H1 (cell line): ENCODE data around the gene SH3PXD2A. TPM values are rescaled to one million over a fixed set of nuclear protein-coding genes. Genes with fewer than 3 reads are reported as not detected.

Experiments
- CTCF ChIA-PET: fragments of 300-600 bp; sonication (Branson Sonifier 250); formaldehyde crosslinking; loops from one replicate; lab custom pipeline; 2021; ENCODE audit not compliant: partially characterized antibody; lab: Charles Lee
- POLR2A ChIA-PET: fragments of 300-600 bp; sonication (Branson Sonifier 250); formaldehyde crosslinking; loops from one replicate; lab custom pipeline; 2021; ENCODE audit warnings: inconsistent platforms; ENCODE audit not compliant: partially characterized antibody; lab: Charles Lee
- DNase-seq, 2 experiments: peaks; one replicate each; pipeline versions ENCODE4 v3.0.0 to v3.0.0-alpha.2; 2010 to 2022; ENCODE audit warnings: low spot score in 2 of 2, low read depth in 1 of 2, mixed read lengths in 1 of 2
- FAIRE-seq: peaks from 2 replicates; lab custom pipeline; 2011; peaks lifted over from hg19 to GRCh38; lab: Jason Lieb, UNC
- H2AFZ ChIP-seq: 2 replicates; pipeline ENCODE4 v1.8.1; 2012; ENCODE audit warnings: low read length, inconsistent platforms
- H2AK5ac ChIP-seq: 2 replicates; pipeline ENCODE4 v1.6.1; 2013; ENCODE audit warnings: low read depth, low read length
- H2BK120ac ChIP-seq: replicated peaks from 2 replicates; pipeline ENCODE3; 2013; ENCODE audit warnings: low read depth, low read length, inconsistent platforms
- H2BK12ac ChIP-seq: 2 replicates; pipeline ENCODE4 v1.6.1; 2013; ENCODE audit warnings: low read depth, low read length
- H2BK15ac ChIP-seq: 2 replicates; pipeline ENCODE4 v1.6.1; 2013; ENCODE audit warnings: low read length
- H2BK20ac ChIP-seq: 2 replicates; pipeline ENCODE4 v1.6.1; 2013; ENCODE audit warnings: low read length
- H2BK5ac ChIP-seq: 2 replicates; pipeline ENCODE4 v1.6.1; 2013; ENCODE audit warnings: low read depth, low read length
- H3K14ac ChIP-seq: 2 replicates; pipeline ENCODE4 v1.6.1; 2013; ENCODE audit warnings: inconsistent platforms; ENCODE audit not compliant: insufficient read length
- H3K18ac ChIP-seq: 2 replicates; pipeline ENCODE4 v1.6.1; 2013; ENCODE audit warnings: low read length; ENCODE audit errors: extremely low read depth
- H3K23ac ChIP-seq: 2 replicates; pipeline ENCODE4 v1.6.1; 2013; ENCODE audit warnings: inconsistent platforms; ENCODE audit not compliant: insufficient read length
- H3K23me2 ChIP-seq: 2 replicates; pipeline ENCODE4 v1.6.1; 2013; ENCODE audit warnings: low read depth, low read length
- H3K27ac ChIP-seq: 2 replicates; pipeline ENCODE4 v1.6.1; 2011; ENCODE audit warnings: low read depth, low read length, inconsistent platforms
- H3K27me3 ChIP-seq, 4 experiments: replicated peaks in 1 of 4; 1 replicate in 1 of 4; 2 replicates in 3 of 4; pipeline versions ENCODE4 v1.6.1 to v1.8.1; 2011 to 2013; ENCODE audit warnings: low read length in 3 of 4, mild to moderate bottlenecking in 3 of 4, inconsistent platforms in 2 of 4, mixed read lengths in 2 of 4, moderate library complexity in 1 of 4; ENCODE audit not compliant: control insufficient read depth in 3 of 4, insufficient read depth in 3 of 4; ENCODE audit errors: extremely low read depth in 1 of 4
- H3K36me3 ChIP-seq, 4 experiments: 2 replicates each; pipeline versions ENCODE4 v1.6.1 to v1.8.1; 2011 to 2013; ENCODE audit warnings: mild to moderate bottlenecking in 4 of 4, low read length in 3 of 4, moderate library complexity in 2 of 4, control low read depth in 1 of 4, inconsistent platforms in 1 of 4; ENCODE audit not compliant: insufficient read depth in 4 of 4, control insufficient read depth in 2 of 4
- H3K4ac ChIP-seq: replicated peaks from 2 replicates; pipeline ENCODE3; 2013; ENCODE audit warnings: low read length, low read depth, mixed read lengths, inconsistent platforms; ENCODE audit not compliant: insufficient read length
- H3K4me1 ChIP-seq, 4 experiments: replicated peaks in 1 of 4; 1 replicate in 1 of 4; 2 replicates in 3 of 4; pipeline versions ENCODE4 v1.6.1 to v1.8.1; 2011 to 2013; ENCODE audit warnings: low read length in 3 of 4, inconsistent platforms in 2 of 4, mixed read lengths in 1 of 4; ENCODE audit not compliant: insufficient read depth in 4 of 4, control insufficient read depth in 3 of 4
- H3K4me2 ChIP-seq, 2 experiments: 2 replicates each; pipeline versions ENCODE4 v1.6.1 to v1.8.1; 2011 to 2013; ENCODE audit warnings: low read depth in 2 of 2, low read length in 2 of 2, control low read depth in 1 of 2, inconsistent platforms in 1 of 2, mild to moderate bottlenecking in 1 of 2; ENCODE audit not compliant: insufficient read depth in 1 of 2
- H3K4me3 ChIP-seq, 4 experiments: fragments of 200-600, 300-600 bp in 1 of 4; sonication (generic), shearing (Covaris generic), sonication (Bioruptor Twin) in 1 of 4; 2 replicates each; pipeline versions ENCODE4 v1.5.1 to v1.8.1; 2011 to 2016; ENCODE audit warnings: low read length in 4 of 4, low read depth in 3 of 4, control low read depth in 2 of 4, inconsistent platforms in 2 of 4, mild to moderate bottlenecking in 2 of 4, mixed read lengths in 1 of 4, moderate library complexity in 1 of 4; ENCODE audit not compliant: insufficient read depth in 2 of 4; ENCODE audit errors: extremely low read depth in 1 of 4
- H3K56ac ChIP-seq: replicated peaks from 2 replicates; pipeline ENCODE3; 2013; ENCODE audit warnings: low read depth, mild to moderate bottlenecking, mixed read lengths, low read length, inconsistent platforms; ENCODE audit not compliant: insufficient read length
- H3K79me1 ChIP-seq: 2 replicates; pipeline ENCODE4 v1.6.1; 2013; ENCODE audit warnings: low read depth, low read length, control low read depth
- H3K79me2 ChIP-seq, 2 experiments: 2 replicates each; pipeline versions ENCODE4 v1.6.1 to v1.8.1; 2012 to 2013; ENCODE audit warnings: low read length in 2 of 2, mild to moderate bottlenecking in 2 of 2, inconsistent platforms in 1 of 2; ENCODE audit not compliant: insufficient read depth in 2 of 2, control insufficient read depth in 1 of 2
- H3K9ac ChIP-seq, 4 experiments: replicated peaks in 1 of 4; 1 replicate in 1 of 4; 2 replicates in 3 of 4; pipeline versions ENCODE4 v1.6.1 to v1.8.1; 2011 to 2013; ENCODE audit warnings: low read depth in 3 of 4, low read length in 3 of 4, control low read depth in 2 of 4, mild to moderate bottlenecking in 2 of 4, moderate library complexity in 2 of 4, inconsistent platforms in 1 of 4; ENCODE audit errors: extremely low read depth in 1 of 4
- H3K9me3 ChIP-seq, 2 experiments: 2 replicates each; pipeline versions ENCODE4 v1.6.1 to v1.8.1; 2012 to 2013; ENCODE audit warnings: mild to moderate bottlenecking in 2 of 2, moderate library complexity in 2 of 2, control low read depth in 1 of 2, inconsistent platforms in 1 of 2, low read depth in 1 of 2, low read length in 1 of 2, mixed read lengths in 1 of 2; ENCODE audit not compliant: insufficient read depth in 2 of 2
- H4K20me1 ChIP-seq, 2 experiments: replicated peaks in 1 of 2; 2 replicates each; pipeline versions ENCODE3 to v1.8.1; 2011 to 2013; ENCODE audit warnings: inconsistent platforms in 2 of 2, low read length in 2 of 2, mild to moderate bottlenecking in 1 of 2; ENCODE audit not compliant: insufficient read depth in 2 of 2, control insufficient read depth in 1 of 2
- H4K5ac ChIP-seq: 2 replicates; pipeline ENCODE4 v1.6.1; 2013; ENCODE audit warnings: low read length, low read depth, mixed read lengths, inconsistent platforms; ENCODE audit not compliant: insufficient read length
- H4K8ac ChIP-seq: 2 replicates; pipeline ENCODE4 v1.8.0; 2013; ENCODE audit warnings: mild to moderate bottlenecking, moderate library complexity, low read length, inconsistent platforms; ENCODE audit not compliant: insufficient read depth; ENCODE audit errors: extremely low read depth
- H4K91ac ChIP-seq: replicated peaks from 2 replicates; pipeline ENCODE3; 2013; ENCODE audit warnings: low read length, mixed read lengths, inconsistent platforms; ENCODE audit not compliant: insufficient read length
- SIN3A ChIP-seq, 2 experiments: IDR thresholded peaks in 1 of 2; conservative IDR thresholded peaks in 1 of 2; 2 replicates each; pipeline ENCODE4 v1.6.1; 2011 to 2012; ENCODE audit warnings: low read length in 2 of 2, improper control_type of control experiment in 1 of 2, low read depth in 1 of 2, mild to moderate bottlenecking in 1 of 2
- WGBS, 2 experiments: shearing (Covaris generic) in 1 of 2; methylation state at CpG; one replicate each; pipeline versions ENCODE4 v1.1.6 to v1.1.7; 2013 to 2015; ENCODE audit warnings: low lambda C conversion rate in 2 of 2, mixed read lengths in 2 of 2, inconsistent platforms in 1 of 2, low coverage in 1 of 2, missing lambda C conversion rate in 1 of 2; ENCODE audit not compliant: insufficient replicate concordance in 2 of 2, insufficient coverage in 1 of 2, insufficient read length in 1 of 2; ENCODE audit errors: extremely low coverage in 1 of 2, missing lambda C conversion rate in 1 of 2; 5-methylcytosine and 5-hydroxymethylcytosine counted together
- polyA plus RNA-seq, 7 experiments: library from polyadenylated mRNA; depleted of rRNA in 3 of 7; stranded (reverse) in 5 of 7; unstranded in 2 of 7; fragments of >200 nt in 5 of 7; fragments of 200-250 nt in 2 of 7; gene quantifications; 1 replicate in 5 of 7; 2 replicates in 1 of 7; 4 replicates in 1 of 7; pipeline versions ENCODE4 v1.2.1 to v1.2.3, GENCODE V29; 2011 to 2013; ENCODE audit warnings: missing spikeins in 2 of 7, mixed read lengths in 2 of 7
- total RNA-seq: library from RNA; stranded (reverse); fragmentation: NEBNext Ultra II Directional; extraction: Animal tissue kit (Norgen Biotek cat#: 25700); gene quantifications from 2 replicates; pipeline ENCODE4 v1.2.1, GENCODE V29; 2021

SH3PXD2A gene
- total and polyA plus RNA-seq, 2 of the 8 experiments (the other 6 are each of a cell fraction or from before 2014, with no cell fraction given) = 5.4 to 16.3 TPM

- no peak overlapping the region for H2AFZ ChIP-seq
- POLR2A ChIA-PET = interaction anchor here (0.6 to 0.7 kb wide), 2 partner anchors 11 to 52 kb away, joined by 3 read pairs; no protein-coding TSS in a partner anchor
- no peak for FAIRE-seq
Observed at GRCh38 chr10:103696094-103696410, 159.3 kb downstream of the SH3PXD2A start.

More at GRCh38 chr10:103696094-103696410, 159.3 kb downstream of the SH3PXD2A start:
- no peak overlapping the region for H3K23ac ChIP-seq
- 81% methylated on average over 5 of the region's 5 CpGs; no CpG with 5 or more reads in 1 of the 2 experiments for WGBS, 2 experiments
- TF ChIP-seq SIN3A (conservative IDR thresholded peaks at IDR 0.05 in 1 of 2, IDR thresholded peaks at IDR 0.05 in 1 of 2; ENCODE audit: low read depth in 1 of 2, low read length in 2 of 2) = no peak
- peaks cover 3 to 21% (median 14%) of the 10 kb centered on the region in 4 experiments for H3K4me1 ChIP-seq
- no peak overlapping the region for H3K27ac ChIP-seq
- H3K4ac ChIP-seq = no peak overlapping the region
- peak overlapping the region; percentile 68; the same call in 1 of the 2 replicates for H2BK12ac ChIP-seq
- no peak overlapping the region for H3K56ac ChIP-seq
- 0 out of 2 replicates have a peak overlapping the region, but pooled peaks have one; percentile 80 for H2BK20ac ChIP-seq
- no peak for DNase-seq
- H3K79me2 ChIP-seq = no peaks in the 10 kb centered on the region
- H2BK120ac ChIP-seq = no peak overlapping the region
- no peaks in the 10 kb centered on the region for H3K36me3 ChIP-seq
- no peak overlapping the region for H4K8ac ChIP-seq
- H2BK15ac ChIP-seq = 0 out of 2 replicates have a peak overlapping the region, but pooled peaks have one; percentile 72
- H4K20me1 ChIP-seq = peaks cover 0 to 4% of the 10 kb centered on the region in 2 experiments
- H3K4me2 ChIP-seq = peak overlapping the region; percentile 23 to 37; a peak in 1 of 4 replicates
- H3K4me3 ChIP-seq = no peak overlapping the region
- no peak overlapping the region for H4K5ac ChIP-seq
- H3K18ac ChIP-seq = no peak overlapping the region
- no peaks in the 10 kb centered on the region for H3K79me1 ChIP-seq
- peak overlapping the region; percentile 0; the same call in 1 of the 2 replicates for H2BK5ac ChIP-seq
- H4K91ac ChIP-seq = no peak overlapping the region
- H2AK5ac ChIP-seq = no peak overlapping the region; the same call in 1 of the 2 replicates
- H3K9ac ChIP-seq = no peak overlapping the region; a peak in 1 of 7 replicates
- H3K27me3 ChIP-seq = peaks cover 7 to 37% (median 32%) of the 10 kb centered on the region in 4 experiments
- CTCF ChIA-PET = interaction anchor here (0.8 to 7.3 kb wide), 12 partner anchors 10 to 129 kb away, joined by 3 to 110 read pairs (median 4); no protein-coding TSS in a partner anchor
- no peaks in the 10 kb centered on the region for H3K9me3 ChIP-seq
- H3K14ac ChIP-seq = no peak overlapping the region
- peaks cover 21% of the 10 kb centered on the region; the same call in 1 of the 2 replicates for H3K23me2 ChIP-seq
